OCI-LY3 (cell line): ENCODE results near the gene FANCB.

Source experiments
- CTCF ChIP-seq: fragments of 200-600, 300-600 bp; sonication (generic); IDR thresholded peaks from 2 replicates; pipeline ENCODE4 v1.5.1; 2014; ENCODE audit warnings: antibody characterized with exemption, low read length, low read depth
- EZH2phosphoT487 ChIP-seq: fragments of 200-600 bp; shearing (Covaris generic); IDR thresholded peaks from 2 replicates; pipeline ENCODE4 v1.6.1; 2018; ENCODE audit warnings: antibody characterized with exemption, mixed run types, low read depth

GRCh38 chrX:14865201-14865600 is 7.7 kb downstream of the FANCB start:
- TF ChIP-seq CTCF (no peak), EZH2phosphoT487 (no peak)
